Fibroblast of lung (primary cell): ENCODE data around the gene ITPKB. TPM values are rescaled to one million over a fixed set of nuclear protein-coding genes. Genes with fewer than 3 reads are reported as not detected.

Experiments
- DNase-seq, 2 donors: peaks; one replicate each; pipeline versions ENCODE4 v3.0.0 to v3.0.0-alpha.2; 2010; ENCODE audit warnings: low read depth in 2 of 2
- H2AFZ ChIP-seq: 2 replicates; pipeline ENCODE4 v1.5.1; 2012; ENCODE audit warnings: low read length, control low read depth, inconsistent platforms
- H3K27ac ChIP-seq: 2 replicates; pipeline ENCODE4 v1.5.1; 2011; ENCODE audit warnings: low read length, control low read depth; ENCODE audit not compliant: insufficient read depth
- H3K27me3 ChIP-seq: 2 replicates; pipeline ENCODE4 v1.5.1; 2011; ENCODE audit warnings: mild to moderate bottlenecking, low read length; ENCODE audit not compliant: control insufficient read depth, insufficient read depth
- H3K36me3 ChIP-seq: 2 replicates; pipeline ENCODE4 v1.5.1; 2011; ENCODE audit warnings: low read length; ENCODE audit not compliant: control insufficient read depth, insufficient read depth
- H3K4me1 ChIP-seq: 2 replicates; pipeline ENCODE4 v1.5.1; 2011; ENCODE audit warnings: low read length; ENCODE audit not compliant: control insufficient read depth, insufficient read depth; ENCODE audit errors: extremely low read depth
- H3K4me2 ChIP-seq: 2 replicates; pipeline ENCODE4 v1.5.1; 2011; ENCODE audit warnings: low read length, control low read depth; ENCODE audit not compliant: insufficient read depth; ENCODE audit errors: extremely low read depth
- H3K4me3 ChIP-seq, 4 experiments: fragments of 200-600 bp in 1 of 4; sonication (generic) in 1 of 4; replicated peaks in 1 of 4; 2 replicates each; pipeline ENCODE4 v1.5.1; 2011 to 2016; ENCODE audit warnings: low read length in 4 of 4, low read depth in 3 of 4, mild to moderate bottlenecking in 3 of 4, control low read depth in 2 of 4, inconsistent platforms in 1 of 4, mixed read lengths in 1 of 4; ENCODE audit not compliant: insufficient read depth in 1 of 4; ENCODE audit errors: control extremely low read depth in 1 of 4
- H3K79me2 ChIP-seq: 2 replicates; pipeline ENCODE4 v1.5.1; 2012; ENCODE audit warnings: mild to moderate bottlenecking, low read length, inconsistent platforms; ENCODE audit not compliant: control insufficient read depth, insufficient read depth
- H3K9ac ChIP-seq: 2 replicates; pipeline ENCODE4 v1.5.1; 2011; ENCODE audit warnings: mild to moderate bottlenecking, low read length, control low read depth; ENCODE audit not compliant: insufficient read depth
- H3K9me3 ChIP-seq: 2 replicates; pipeline ENCODE4 v1.5.1; 2012; ENCODE audit warnings: low read depth, low read length; ENCODE audit not compliant: control insufficient read depth, insufficient read depth
- H4K20me1 ChIP-seq: 2 replicates; pipeline ENCODE4 v1.5.1; 2011; ENCODE audit warnings: low read length; ENCODE audit not compliant: control insufficient read depth, insufficient read depth; ENCODE audit errors: extremely low read depth
- EZH2 ChIP-seq: IDR thresholded peaks from 2 replicates; pipeline ENCODE4 v1.5.1; 2012; ENCODE audit warnings: low read length, control low read depth, mild to moderate bottlenecking; ENCODE audit errors: missing control alignments
- polyA plus RNA-seq, 2 donors: library from polyadenylated mRNA; depleted of rRNA in 1 of 2; stranded (reverse) in 1 of 2; unstranded in 1 of 2; fragments of >200 nt; gene quantifications; 2 replicates each; pipeline ENCODE4 v1.2.1, GENCODE V29; 2011 to 2012; ENCODE audit warnings: missing spikeins in 1 of 2
- total RNA-seq: library from RNA; depleted of rRNA; stranded (reverse); fragments of >200 nt; gene quantifications from 2 replicates; pipeline ENCODE4 v1.2.1, GENCODE V29; 2014
- TF ChIP-seq, protein P1 (sequence below), 2 donors: IDR thresholded peaks in 1 of 2; conservative IDR thresholded peaks in 1 of 2; 1 replicate in 1 of 2; 2 replicates in 1 of 2; pipeline ENCODE4 v1.5.1; 2011 to 2012; ENCODE audit warnings: low read length in 2 of 2, control low read depth in 1 of 2, inconsistent platforms in 1 of 2, low read depth in 1 of 2, mild to moderate bottlenecking in 1 of 2

The ITPKB gene
- total and polyA plus RNA-seq, 2 donors (not counting 1 experiment from before 2014, with no cell fraction given) = 10.2 to 32.4 TPM

DNA sequence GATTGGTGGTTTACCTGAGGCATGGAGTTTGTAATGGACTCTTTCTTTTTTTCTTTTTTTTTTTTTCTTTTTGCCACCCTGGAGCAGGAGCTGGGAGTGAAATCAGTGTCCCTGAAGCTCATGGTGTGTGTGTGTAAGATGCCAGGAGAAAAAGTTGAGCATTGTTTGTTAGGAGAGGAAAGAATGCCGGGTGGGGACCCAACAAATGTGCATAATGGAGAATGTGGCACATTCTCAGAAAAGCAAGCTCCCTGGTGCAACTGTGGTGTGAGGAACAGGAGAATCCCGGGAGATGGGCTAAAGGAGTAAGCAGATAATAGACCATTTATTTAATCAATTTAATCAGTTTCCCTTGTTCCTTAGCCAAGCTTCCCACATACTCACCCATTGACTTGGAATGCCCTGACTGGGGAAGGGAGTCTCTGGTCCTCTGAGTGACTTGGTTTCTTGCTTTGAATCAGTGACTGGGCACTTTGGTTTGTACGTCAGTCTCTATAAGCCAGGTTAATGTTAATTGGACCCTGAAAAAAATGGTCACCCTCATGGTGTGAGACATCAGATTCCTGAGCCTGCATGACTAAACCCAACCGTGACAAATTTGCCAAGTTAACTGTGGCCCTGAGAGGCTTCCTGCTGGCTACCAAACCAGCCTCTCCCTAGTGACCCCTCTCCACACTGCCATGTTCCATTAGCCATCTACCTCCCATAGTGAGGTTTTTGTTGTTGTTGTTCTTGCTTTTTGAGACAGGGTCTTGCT, 43.9 kb upstream of the ITPKB start:
- Histone ChIP-seq H3K4me3 (no peak overlapping the region), H3K36me3 (no peaks in the 10 kb centered on the region), H4K20me1 (no peaks in the 10 kb centered on the region), H3K9me3 (no peaks in the 10 kb centered on the region), H3K79me2 (no peaks in the 10 kb centered on the region), H3K27ac (no peak overlapping the region), H3K9ac (no peak overlapping the region), H3K27me3 (peaks cover 4% of the 10 kb centered on the region), H3K4me2 (no peak overlapping the region), H3K4me1 (no peaks in the 10 kb centered on the region), H2AFZ (no peak overlapping the region)
- TF ChIP-seq, protein P1, sequence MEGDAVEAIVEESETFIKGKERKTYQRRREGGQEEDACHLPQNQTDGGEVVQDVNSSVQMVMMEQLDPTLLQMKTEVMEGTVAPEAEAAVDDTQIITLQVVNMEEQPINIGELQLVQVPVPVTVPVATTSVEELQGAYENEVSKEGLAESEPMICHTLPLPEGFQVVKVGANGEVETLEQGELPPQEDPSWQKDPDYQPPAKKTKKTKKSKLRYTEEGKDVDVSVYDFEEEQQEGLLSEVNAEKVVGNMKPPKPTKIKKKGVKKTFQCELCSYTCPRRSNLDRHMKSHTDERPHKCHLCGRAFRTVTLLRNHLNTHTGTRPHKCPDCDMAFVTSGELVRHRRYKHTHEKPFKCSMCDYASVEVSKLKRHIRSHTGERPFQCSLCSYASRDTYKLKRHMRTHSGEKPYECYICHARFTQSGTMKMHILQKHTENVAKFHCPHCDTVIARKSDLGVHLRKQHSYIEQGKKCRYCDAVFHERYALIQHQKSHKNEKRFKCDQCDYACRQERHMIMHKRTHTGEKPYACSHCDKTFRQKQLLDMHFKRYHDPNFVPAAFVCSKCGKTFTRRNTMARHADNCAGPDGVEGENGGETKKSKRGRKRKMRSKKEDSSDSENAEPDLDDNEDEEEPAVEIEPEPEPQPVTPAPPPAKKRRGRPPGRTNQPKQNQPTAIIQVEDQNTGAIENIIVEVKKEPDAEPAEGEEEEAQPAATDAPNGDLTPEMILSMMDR (conservative IDR thresholded peaks at IDR 0.05 in 1 of 2, IDR thresholded peaks at IDR 0.05 in 1 of 2; ENCODE audit: low read depth in 1 of 2, low read length in 2 of 2) = no peak
- no peak for TF ChIP-seq EZH2
- peak in 1 of 2 donors; percentile 8 for DNase-seq

DNA sequence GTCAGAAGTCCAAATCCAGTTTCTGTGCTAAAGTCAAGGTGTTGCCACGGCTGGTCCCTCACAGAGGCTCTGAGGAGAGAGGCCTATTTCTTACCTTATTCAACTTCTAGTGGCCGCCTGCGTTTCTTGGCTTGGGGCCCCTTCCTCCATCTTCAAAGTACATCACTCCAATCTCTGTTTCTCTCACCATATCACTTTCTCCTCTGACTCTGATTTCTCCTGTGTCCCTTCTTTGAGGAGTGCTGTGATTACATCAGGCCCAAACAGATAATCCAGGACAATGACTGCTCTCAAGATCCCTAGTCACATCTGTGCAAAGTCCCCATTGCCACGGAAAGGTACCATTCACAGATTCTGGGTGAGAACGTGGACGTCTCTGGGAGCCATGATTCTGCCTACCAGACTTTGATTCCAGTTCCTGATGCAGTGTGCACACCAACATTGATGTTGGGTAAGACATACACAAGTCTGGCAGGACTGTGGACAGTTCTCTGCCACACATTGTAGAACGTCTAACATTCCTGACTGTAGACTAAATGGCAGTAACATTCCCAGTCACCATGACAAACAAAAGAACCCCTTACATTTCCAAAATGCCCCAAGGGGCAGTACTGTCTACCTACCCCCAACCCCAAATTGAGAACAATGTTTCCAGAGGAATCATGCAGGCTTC, 43.0 kb upstream of the ITPKB start:
- no peak overlapping the region for H3K4me3 ChIP-seq
- no peaks in the 10 kb centered on the region for H3K9me3 ChIP-seq
- H3K27ac ChIP-seq = no peak overlapping the region
- TF ChIP-seq, protein P1 (conservative IDR thresholded peaks at IDR 0.05 in 1 of 2, IDR thresholded peaks at IDR 0.05 in 1 of 2; ENCODE audit: low read depth in 1 of 2, low read length in 2 of 2) = no peak
- no peak for TF ChIP-seq EZH2
- H3K9ac ChIP-seq = no peak overlapping the region
- H3K36me3 ChIP-seq = no peaks in the 10 kb centered on the region
- H3K4me1 ChIP-seq = no peaks in the 10 kb centered on the region
- no peak for DNase-seq
- H4K20me1 ChIP-seq = no peaks in the 10 kb centered on the region
- no peak overlapping the region for H2AFZ ChIP-seq
- H3K79me2 ChIP-seq = no peaks in the 10 kb centered on the region
- no peak overlapping the region for H3K4me2 ChIP-seq
- H3K27me3 ChIP-seq = peaks cover 2% of the 10 kb centered on the region

DNA sequence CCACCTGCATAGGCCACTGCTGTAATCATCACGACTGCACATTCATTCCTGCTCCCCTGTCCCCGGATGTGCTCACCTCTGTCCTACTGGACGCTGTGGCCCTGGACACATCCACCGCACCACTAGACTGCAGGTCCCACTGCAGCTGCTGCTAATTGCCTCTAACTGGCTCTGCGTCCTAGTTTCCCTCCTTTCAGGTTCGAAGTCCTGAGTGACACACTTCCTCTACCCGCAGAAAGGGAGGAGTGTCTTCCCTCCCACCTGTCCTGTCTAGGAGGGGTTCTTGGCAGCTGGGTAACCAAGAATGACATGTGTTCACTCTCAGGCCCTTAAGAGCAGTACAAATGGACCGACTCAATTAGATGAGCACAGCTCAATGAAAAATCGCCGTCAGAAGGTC, 40.5 kb upstream of the ITPKB start:
- Histone ChIP-seq H3K36me3 (no peaks in the 10 kb centered on the region), H3K4me2 (no peak overlapping the region), H3K4me1 (no peaks in the 10 kb centered on the region), H3K79me2 (no peaks in the 10 kb centered on the region), H3K9ac (no peak overlapping the region), H3K4me3 (no peak overlapping the region), H3K9me3 (no peaks in the 10 kb centered on the region), H4K20me1 (no peaks in the 10 kb centered on the region), H3K27ac (no peak overlapping the region), H3K27me3 (peaks cover 2% of the 10 kb centered on the region), H2AFZ (no peak overlapping the region)
- no peak for TF ChIP-seq EZH2
- TF ChIP-seq, protein P1 (conservative IDR thresholded peaks at IDR 0.05 in 1 of 2, IDR thresholded peaks at IDR 0.05 in 1 of 2; ENCODE audit: low read depth in 1 of 2, low read length in 2 of 2) = no peak
- no peak for DNase-seq
